Measurements from ENCODE around the gene RPS15.

Gene RPS15

DNA sequence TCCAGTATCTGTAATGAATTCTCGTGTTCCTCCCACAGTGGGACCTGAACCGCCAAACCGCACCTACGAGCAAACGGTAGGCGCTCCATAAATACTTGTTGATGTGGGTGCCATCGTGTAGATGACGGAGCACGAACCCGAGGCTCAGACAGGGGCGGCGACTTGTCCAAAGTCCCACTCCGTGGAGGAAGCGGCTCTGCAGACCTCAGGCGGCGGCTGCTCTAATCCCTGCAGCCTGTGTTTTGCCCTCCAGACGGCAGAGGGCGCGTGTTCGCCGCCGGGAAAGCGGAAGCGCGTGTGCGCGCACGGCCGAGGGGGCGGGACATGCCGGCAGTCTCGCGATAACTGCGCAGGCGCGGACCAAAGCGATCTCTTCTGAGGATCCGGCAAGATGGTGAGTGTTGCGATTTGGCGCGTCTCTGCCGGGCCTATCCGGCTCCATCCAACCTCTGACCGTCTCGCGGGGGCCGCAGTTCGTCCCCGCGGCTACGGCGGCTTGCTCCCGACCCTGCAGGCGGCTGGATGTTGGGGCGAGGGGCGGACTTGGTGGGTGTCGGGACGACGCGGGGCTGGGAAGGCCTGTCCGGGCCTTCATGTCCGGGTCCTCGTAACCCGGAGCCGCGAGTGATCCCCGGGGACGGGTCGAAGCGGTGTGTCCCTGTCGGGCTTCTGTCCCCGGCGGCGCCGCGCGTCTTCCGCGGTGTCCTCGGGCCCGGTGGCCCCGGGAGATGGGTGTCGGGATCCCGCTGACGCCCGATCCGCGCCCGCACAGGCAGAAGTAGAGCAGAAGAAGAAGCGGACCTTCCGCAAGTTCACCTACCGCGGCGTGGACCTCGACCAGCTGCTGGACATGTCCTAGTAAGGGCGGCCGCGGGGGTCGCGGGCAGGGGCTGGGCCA is at the start of gene RPS15:
RPS15 (plus strand) TSS at position 362 of the 898 bp plus-strand sequence; CDS start at position 392, 30 bp downstream.
- peak; percentile 92 for DNase-seq

DNA sequence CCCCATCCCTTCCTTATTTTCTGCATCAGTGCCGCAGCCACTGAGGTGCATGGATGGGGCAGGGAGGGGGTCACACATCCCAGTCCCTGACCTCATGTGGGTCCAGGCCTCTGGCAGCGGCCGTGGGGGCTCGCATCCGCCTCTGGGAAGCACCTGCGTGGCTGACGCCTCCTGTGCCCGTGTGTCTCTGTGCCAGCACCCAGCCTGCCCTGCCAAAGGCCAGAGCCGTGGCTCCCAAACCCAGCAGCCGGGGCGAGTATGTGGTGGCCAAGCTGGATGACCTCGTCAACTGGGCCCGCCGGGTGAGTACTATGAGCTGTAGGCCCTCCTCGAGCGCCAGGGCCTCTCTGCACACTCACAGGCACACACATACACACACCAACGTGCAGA is 49.6 kb upstream of the RPS15 start:
- DNase-seq: no peak

DNA sequence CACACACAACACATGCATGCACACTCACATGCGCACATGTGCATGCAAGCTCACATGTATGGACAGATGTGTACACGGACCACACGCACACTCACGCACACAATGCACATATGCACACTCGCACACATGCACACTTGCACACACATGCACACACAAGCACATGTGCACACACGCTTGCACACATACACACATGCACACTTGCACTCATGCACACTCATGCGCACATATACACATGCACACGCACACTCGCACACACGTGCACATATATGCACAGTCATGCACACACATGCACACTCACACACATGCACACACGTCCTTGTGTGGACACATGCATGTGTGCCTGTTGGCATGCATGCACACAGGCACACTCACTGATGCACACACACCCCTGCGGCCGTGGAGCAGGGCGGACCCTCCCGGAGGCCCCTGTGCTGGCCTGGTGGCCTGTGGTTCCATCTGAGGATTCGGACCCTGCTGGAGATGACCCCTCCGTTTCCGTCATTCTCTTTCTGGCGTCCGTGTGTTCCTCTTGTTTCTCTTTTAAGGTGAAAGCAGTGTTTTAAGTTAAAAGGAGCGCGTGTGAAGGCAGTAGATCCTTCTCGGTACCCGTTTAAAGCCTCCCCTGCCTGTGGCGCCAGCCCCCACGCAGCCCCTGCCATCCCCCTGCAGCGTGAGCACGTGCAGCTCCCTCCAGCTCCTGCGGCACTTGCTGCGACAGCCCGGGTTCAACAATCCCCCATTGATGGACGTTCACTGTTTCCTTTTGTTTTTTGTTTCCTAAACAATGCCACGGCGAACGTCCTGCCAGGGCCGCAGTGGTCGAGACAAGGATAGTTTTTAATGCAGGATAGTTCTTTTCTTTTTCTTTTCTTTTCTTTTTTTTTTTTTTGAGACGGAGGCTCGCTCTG is 48.9 kb upstream of the RPS15 start:
- no peak for DNase-seq

DNA sequence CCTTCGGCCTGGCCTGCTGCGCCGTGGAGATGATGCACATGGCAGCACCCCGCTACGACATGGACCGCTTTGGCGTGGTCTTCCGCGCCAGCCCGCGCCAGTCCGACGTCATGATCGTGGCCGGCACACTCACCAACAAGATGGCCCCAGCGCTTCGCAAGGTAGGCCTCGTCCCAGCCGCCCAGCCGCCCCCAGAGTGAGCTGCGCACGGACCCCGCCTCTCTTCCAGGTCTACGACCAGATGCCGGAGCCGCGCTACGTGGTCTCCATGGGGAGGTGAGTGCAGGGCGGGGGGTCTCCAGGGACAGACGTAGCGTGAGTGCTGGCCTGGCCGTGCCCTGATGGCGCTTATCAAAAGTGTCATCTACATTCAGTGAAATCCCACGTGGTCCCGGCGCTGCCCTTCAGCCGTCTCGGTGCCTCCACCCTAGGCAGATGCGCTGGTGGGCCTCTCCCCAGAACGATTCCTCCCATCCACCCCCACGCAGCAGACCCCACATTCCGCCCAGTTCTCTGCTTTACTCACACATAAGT is 47.2 kb upstream of the RPS15 start:
- DNase-seq: no peak

DNA sequence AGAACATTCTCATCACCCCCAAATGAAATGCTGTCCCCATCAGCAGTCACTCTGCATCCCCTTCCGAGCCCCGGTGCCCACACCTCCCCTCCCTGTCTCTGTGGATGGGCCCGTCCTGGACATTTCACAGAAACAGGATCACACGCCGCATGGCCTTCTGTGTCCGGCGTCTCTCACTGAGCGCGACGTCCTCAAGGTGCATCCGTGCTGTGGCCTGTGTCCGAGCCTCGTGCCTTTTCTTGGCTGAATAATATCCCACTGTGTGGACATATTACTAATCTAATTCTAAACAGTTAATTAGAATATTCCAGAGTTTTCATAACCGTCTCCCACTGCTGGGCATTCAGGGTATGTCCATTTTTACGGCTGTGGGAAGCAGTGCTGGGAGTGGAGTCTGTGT is 45.8 kb upstream of the RPS15 start:
- DNase-seq: no peak

DNA sequence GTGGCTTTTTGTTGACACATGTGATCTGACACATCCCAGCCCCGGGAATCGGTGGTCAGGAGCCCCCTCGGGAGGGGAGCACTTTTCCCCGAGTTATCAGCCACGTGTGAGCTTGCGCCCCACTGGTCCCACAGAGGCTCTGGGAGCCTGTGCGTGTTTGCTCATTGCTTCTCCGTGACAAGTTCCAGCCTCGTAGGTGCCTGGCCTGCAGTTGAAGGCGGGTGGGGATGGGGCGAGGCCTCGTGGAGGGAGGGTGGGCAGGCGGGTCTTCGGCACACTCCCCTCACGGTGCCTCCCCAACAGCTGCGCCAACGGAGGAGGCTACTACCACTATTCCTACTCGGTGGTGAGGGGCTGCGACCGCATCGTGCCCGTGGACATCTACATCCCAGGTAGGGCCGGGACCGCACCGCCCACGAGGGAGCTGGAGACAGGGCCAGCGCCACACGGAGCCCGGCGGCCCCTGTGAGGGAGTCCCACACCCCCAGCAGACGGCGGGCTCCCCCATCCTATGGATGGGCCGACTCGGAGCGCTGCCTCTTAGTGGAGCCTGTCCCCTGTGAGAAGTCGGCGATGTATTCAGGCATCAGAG is 45.2 kb upstream of the RPS15 start:
- no peak for DNase-seq

DNA sequence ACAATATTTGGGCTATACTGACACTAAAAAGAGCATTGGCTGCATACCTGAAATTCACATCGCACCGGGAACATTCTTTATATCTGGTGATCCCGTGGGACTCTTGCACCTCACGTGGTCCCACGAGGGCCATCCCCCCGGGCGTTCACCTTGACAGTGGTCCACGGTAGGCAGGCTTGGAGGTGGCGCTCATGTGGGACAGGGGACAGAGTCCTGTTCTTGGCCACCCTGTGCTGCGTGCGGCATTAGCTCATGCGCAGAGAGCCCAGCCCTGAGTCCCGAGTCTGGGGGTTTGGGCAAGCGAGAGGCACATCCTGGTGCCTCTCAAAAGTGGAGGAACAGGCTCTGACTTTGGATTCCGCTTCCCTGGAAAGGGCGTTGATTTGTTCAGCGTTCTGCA is 44.4 kb upstream of the RPS15 start:
- no peak for DNase-seq

DNA sequence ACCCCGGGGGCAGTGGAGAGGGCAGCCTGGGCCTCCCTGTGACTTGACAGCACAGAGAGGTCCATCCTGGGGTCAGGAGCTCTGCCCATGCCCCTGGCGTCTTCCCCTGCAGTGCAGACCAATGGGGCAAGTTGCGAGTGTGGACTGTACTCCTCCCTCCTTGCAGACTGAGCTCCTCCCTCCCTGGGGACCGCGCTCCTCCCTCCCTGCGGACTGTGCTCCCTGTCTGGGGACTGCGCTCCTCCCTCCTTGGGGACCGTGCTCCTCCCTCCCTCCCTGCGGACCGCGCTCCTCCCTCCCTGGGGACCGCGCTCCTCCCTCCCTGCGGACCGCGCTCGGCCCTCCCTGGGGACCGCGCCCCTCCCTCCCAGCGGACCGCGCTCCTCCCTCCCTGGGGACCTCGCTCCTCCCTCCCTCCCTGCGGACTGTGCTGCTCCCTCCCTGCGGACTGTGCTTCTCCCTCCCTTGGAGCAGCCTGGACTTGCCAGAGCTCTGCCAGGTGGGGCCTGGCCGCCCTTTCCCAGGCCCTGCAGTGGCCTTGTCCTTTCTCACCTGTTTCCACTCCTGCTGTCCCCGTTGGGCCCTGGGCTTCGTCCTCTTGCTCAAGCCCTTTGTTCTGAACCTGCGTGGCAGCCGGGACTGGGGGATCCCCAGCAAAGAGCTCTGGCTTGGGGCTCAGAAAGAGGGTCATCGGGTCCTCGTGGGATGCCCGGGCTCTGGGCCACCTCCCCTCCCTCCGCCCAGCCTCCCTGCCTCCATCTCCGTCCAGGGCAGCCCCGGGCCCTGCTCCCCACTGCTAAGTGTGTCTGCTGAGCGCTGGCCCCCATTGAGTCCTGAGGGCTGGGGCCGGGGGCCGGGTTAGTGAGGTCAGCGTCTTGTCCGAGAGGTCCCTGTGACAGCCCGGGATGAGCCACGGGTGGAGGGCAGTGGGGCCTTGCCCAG is 43.7 kb upstream of the RPS15 start:
- no peak for DNase-seq

DNA sequence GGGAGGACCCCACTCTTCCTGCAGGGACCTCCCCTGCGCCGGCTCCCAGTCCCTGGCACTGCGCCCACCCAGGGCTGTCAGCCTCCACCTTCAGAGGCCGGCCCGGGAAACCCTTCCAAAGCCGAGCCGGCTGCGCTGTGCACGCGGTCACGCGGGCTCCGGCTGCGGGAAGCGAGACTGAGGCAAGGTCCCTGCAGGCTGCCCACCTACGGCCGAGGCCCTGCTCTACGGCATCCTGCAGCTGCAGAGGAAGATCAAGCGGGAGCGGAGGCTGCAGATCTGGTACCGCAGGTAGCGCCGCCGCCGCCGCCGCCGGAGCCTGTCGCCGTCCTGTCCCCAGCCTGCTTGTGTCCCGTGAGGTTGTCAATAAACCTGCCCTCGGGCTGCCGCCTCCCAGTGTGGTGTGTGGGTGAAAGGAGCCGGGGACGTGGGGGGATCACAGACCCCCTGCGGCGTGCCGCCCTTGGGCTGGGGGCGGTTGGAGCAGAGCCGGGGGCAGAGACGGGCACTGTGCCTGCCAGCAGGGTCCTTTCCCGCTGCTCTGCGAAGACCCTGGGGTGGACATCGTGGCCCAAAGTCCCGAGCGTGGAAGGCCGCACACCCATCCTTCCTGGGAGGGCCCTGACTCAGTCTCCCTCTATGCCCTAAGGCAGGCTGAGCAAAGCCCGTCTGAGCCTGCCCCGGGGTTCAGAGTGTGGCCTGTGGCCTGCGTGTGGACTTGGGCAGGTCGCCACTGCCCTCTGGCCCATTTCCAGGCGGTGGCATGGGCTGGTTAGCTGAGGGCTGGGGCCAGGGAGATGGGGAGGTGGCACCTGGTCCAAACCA is 42.8 kb upstream of the RPS15 start:
- DNase-seq: no peak

DNA sequence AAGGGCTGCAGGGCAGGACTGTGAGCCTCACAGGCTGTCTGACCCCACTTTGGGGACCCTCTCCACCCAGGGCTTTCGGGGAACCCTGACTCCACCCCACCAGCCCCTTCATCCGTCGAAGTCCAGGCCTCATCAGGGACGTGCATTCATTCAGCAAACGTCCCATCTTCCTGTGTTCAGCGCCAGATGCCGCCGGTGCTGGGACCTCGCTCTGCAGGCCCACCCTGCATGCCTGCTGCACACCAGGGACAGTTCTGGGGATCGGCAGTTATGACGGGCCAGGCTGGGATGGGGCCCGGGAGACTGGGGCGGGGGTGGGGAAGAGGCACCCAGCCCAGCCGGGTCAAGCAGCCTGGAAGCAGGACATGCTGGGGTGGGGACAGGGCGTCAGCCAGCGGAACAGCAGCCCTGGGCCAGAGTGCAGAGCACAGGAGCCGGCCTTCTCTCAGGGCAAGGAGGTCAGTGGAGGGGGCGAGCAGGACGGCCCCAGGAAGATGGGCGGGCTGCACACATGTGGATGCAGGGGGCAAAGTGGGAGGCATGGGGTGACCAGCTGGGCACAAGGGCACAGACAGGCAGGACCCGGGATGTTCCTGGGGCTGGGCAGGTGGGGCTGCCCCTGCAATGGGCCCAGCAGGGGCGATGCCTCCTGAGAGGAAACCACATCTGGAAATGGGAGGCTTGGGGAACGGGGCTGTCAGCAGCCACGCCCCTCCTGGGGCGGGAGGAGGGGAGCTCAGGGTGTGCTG is 42.0 kb upstream of the RPS15 start:
- DNase-seq: no peak

DNA sequence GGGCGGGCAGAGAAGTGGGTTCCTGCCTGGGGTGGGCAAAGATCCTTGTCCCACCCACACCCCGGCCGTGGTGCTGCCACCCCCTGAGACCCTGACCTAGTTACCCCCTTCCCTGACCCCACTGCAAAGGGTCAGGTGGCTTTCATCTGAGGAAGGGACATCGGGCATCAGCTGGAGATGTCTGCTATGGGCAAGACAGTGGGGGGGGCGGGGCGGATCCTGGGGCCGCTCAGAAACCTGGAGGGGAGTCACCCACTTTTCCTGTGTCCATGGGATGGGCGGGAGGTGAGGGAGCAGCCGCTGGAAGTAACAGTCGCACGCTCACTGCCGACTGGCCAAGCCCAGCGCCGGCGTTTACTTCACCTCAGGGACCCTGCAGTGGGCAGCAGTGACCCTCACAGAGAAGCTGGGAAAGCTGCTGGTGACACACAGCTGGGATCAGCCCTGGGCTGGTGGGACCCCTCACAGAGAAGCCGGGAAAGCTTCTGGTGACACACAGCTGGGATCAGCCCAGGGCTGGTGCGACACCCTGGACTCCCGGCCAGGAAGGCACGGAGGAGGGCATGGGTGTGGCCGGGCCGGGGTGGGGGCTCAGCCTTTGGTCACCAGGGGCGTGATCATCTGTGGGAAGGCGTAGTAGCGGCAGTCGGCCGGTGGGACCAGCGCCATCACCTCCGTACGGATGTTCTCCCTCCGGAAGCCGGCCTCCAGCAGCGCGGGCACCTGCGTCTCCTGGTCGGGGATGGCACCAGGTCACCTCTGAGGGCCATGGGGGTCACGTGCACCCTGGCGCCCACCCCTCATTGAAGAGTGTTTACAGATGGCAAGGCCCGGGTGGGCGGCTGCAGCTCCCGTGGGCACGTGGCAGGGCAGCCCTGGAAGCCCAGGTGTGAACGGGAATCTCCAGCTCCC is 41.2 kb upstream of the RPS15 start:
- no peak for DNase-seq

DNA sequence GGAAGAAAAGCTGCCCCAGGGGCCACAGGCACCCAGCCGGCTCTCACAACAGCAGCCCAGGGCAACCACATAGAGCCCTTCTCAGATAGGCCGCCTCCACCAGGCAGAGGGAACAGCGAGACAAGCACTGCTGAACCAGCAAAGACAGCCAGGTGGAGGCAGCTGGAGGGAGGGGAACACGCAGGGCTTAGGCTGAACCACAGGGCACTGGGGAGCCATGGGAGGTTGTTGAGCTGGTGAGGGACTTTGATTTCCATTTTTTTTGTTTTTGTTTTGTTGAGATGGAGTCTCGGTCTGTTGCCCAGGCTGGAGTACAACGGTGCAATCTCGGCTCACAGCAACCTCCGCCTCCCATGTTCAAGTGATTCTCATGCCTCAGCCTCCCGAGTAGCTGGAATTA is 40.4 kb upstream of the RPS15 start:
- no peak for DNase-seq

DNA sequence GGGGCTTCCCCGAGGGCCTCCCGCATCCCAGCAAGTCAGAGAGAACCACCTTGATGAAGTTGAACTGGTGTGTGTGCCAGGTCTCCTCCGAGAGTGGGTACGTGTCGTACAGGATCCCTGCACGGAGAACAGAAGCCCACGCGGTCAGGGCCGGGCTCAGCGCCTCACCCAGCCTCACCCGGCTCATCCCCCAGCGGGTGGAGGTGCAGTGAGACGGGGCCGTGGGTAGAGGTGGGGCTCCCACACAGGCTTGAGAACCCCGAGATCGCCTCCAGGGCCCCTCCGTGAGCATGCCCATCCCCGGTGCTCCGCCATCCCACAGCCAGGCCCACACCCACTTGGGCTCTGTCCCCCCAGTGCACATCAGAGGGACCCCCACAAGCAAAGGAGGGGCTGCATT is 39.1 kb upstream of the RPS15 start:
- DNase-seq: no peak

DNA sequence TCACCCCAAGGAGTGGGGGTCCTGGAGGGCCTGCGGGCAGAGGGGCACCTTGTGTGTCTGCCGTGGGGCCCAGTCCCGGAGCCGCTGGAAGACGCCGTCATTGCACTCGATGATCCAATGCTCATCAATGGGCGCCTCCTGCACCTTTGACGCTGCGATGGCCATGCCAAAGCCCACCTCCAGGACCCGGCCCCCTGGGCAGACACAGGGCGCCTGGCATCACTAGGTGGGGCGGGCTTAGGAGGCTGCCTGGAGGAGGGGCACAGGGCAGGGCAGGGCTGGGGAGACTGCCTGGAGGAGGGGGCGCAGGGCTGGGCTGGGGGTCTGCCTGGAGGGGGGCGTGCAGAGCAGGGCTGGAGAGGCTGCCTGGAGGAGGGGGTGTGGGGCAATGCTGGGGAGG is 38.5 kb upstream of the RPS15 start:
- no peak for DNase-seq

DNA sequence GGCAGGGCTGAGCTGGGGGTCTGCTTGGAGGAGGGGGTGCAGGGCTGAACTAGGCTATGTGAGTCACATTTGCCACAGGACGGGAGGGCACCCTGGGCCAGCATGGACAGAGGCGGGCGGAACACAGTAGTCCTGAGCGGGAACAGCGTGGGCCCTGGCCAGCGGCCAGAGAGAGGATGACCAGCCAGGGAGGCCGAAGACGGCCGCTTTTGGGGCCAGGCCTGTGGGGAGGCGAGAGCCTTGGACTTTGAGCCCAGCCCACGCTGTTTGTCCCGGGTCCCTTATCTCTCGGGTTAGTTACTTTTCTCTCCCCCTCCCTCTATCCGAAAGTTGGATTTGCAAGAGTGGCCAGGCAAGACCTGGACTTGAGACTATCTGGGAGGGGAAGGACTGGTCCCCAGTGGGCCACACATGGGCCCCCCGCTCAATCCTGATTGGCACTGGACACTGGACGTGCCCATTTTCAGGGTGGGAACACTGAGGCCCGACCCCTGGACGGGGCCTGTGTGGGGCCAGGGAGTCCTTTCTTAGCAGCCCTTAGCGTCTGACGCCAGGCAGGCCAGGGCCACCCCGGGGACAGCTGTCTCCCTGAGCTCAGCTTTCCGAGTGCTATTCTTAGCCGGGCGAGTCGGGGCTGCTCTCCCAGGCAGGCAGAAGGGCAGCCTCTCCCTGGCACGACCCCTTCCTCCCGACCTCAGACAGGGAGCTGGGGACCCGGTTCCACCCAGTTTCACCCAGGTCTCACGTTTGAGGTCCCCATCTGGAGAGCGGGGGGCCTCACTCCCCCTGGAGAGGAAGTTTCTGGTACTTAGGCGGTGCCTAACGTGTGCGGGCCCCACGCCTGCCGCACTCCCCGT is 37.7 kb upstream of the RPS15 start:
- DNase-seq: no peak

DNA sequence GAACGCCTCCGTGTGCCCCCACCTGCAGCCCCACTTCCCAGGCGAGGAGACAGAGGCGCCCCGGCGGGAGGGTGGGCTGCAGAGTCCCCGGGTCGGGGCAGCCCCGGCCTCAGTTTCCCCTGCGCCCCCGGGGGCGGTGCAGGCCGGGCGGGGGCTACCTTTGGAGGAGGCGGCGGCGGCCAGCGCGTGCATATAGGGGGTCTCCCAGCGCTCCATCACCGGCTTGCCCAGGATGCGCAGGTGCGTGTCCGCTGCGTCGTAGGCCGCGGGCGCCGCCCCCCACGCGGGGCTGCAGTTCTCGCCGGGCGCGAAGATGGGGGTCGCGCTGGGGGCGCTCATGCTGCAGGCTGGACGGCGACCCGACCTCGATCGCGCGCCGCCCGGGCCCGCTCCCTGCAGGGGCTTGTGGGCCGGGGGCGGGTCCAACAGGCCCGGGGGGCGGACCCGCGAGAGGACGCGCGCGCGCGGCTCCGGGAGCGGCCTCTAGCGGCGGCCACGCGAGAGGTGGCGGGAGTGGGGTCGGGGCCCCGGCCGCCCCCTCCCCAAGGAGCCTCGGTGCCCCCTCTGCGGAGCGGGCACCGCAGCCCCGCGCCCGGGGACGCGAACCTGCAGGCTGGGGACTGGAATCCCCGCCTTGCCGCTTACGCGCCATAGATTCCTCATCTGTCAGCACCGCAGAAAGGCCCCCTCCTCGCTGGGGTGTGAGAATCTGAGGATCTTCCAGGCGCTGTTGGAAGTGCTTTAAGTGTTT is 36.9 kb upstream of the RPS15 start, which contains the start of gene GAMT:
GAMT (minus strand) TSS at position 405 of the 751 bp plus-strand sequence; CDS start at position 339, 66 bp downstream.
- peak; percentile 66 for DNase-seq

DNA sequence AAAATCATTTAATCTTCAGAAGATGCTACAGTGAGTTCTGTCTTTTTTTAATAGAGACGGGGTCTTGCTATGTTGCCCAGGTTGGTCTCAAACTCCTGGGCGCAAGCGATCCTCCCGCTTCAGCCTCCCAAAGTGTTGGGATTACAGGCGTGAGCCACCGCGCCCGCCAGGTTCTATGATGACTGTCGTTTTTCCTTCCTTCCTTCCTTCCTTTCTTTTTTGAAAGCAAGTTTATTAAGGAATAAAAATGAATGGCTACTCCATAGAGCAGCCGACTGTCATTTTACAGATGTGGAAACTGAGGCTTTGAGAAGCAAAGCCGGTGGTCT is 36.3 kb upstream of the RPS15 start:
- no peak for DNase-seq

Data from GDM1 (cell line).